GM12878 (cell line): ENCODE data around the gene ASAP2.

Experiments used
- CTCF ChIP-seq, 3 experiments: IDR thresholded peaks in 2 of 3; conservative IDR thresholded peaks in 1 of 3; 2 replicates each; pipeline ENCODE4 v1.5.1; 2011; ENCODE audit warnings: low read depth in 3 of 3, low read length in 3 of 3, mild to moderate bottlenecking in 3 of 3, control low read depth in 2 of 3, moderate library complexity in 2 of 3, inconsistent platforms in 1 of 3, mixed read lengths in 1 of 3; ENCODE audit not compliant: control insufficient read depth in 2 of 3, insufficient read depth in 1 of 3; ENCODE audit errors: extremely low read depth in 1 of 3
- EP300 ChIP-seq, 2 experiments: fragments of 150-350 bp in 1 of 2; IDR thresholded peaks; 2 replicates each; pipeline ENCODE4 v1.6.1; 2011 to 2012; ENCODE audit warnings: low read depth in 2 of 2, low read length in 2 of 2, borderline replicate concordance in 1 of 2, improper control_type of control experiment in 1 of 2, inconsistent platforms in 1 of 2; ENCODE audit not compliant: control insufficient read depth in 1 of 2
- EZH2 ChIP-seq: IDR thresholded peaks from 2 replicates; pipeline ENCODE4 v1.6.1; 2012; ENCODE audit warnings: low read depth, mild to moderate bottlenecking, control low read depth, inconsistent platforms, low read length, borderline replicate concordance; ENCODE audit not compliant: control insufficient read depth
- GABPA ChIP-seq: IDR thresholded peaks from 2 replicates; pipeline ENCODE4 v1.6.1; 2014; ENCODE audit warnings: antibody characterized with exemption, low read depth, mild to moderate bottlenecking, inconsistent platforms
- KAT2A ChIP-seq: conservative IDR thresholded peaks from 2 replicates; pipeline ENCODE4 v1.6.1; 2011; ENCODE audit warnings: low read depth, low read length; ENCODE audit not compliant: control insufficient read depth
- MXI1 ChIP-seq: fragments of 150-350 bp; IDR thresholded peaks from 2 replicates; pipeline ENCODE4 v1.6.1; 2011; ENCODE audit warnings: low read depth, mild to moderate bottlenecking, inconsistent platforms, low read length, improper control_type of control experiment
- NFYB ChIP-seq: IDR thresholded peaks from 2 replicates; pipeline ENCODE4 v1.6.1; 2011; ENCODE audit warnings: low read depth, mild to moderate bottlenecking, low read length, improper control_type of control experiment, moderate library complexity; ENCODE audit not compliant: insufficient read depth
- NR2F1 ChIP-seq: fragments of 450-650 bp; conservative IDR thresholded peaks from 2 replicates; pipeline ENCODE4 v1.6.1; 2017; ENCODE audit warnings: mild to moderate bottlenecking
- POLR2A ChIP-seq: IDR thresholded peaks from 2 replicates; pipeline ENCODE4 v1.6.1; 2011; ENCODE audit warnings: low read depth, mild to moderate bottlenecking, low read length
- POLR2AphosphoS5 ChIP-seq: IDR thresholded peaks from 2 replicates; pipeline ENCODE4 v1.6.1; 2011; ENCODE audit warnings: mild to moderate bottlenecking, low read length, inconsistent platforms
- STAT3 ChIP-seq: IDR thresholded peaks from 2 replicates; pipeline ENCODE4 v1.6.1; 2011; ENCODE audit warnings: low read depth, low read length, improper control_type of control experiment
- USF2 ChIP-seq: IDR thresholded peaks from 2 replicates; pipeline ENCODE4 v1.6.1; 2011; ENCODE audit warnings: low read depth, low read length, improper control_type of control experiment, borderline replicate concordance
- ZBTB33 ChIP-seq: fragments of 450-650 bp; IDR thresholded peaks from 2 replicates; pipeline ENCODE4 v1.6.1; 2017; ENCODE audit warnings: mild to moderate bottlenecking
- ZBTB40 ChIP-seq: fragments of 450-650 bp; IDR thresholded peaks from 2 replicates; pipeline ENCODE4 v1.6.1; 2016; ENCODE audit warnings: mild to moderate bottlenecking, moderate library complexity, borderline replicate concordance

GRCh38 chr2:9311488-9311887 lies 104.9 kb downstream of the ASAP2 start:
- TF ChIP-seq STAT3 (no peak), MXI1 (no peak), EP300 (IDR thresholded peaks at IDR 0.05; ENCODE audit: borderline replicate concordance in 1 of 2, control insufficient read depth in 1 of 2, low read depth in 2 of 2, low read length in 2 of 2) (no peak), GABPA (no peak), ZBTB33 (no peak), ZBTB40 (no peak), CTCF (IDR thresholded peaks at IDR 0.05 in 2 of 3, conservative IDR thresholded peaks at IDR 0.05 in 1 of 3; ENCODE audit: control insufficient read depth in 2 of 3, extremely low read depth in 1 of 3, insufficient read depth in 1 of 3, low read depth in 3 of 3, low read length in 3 of 3) (no peak), POLR2A (no peak), NR2F1 (no peak), POLR2AphosphoS5 (no peak), USF2 (no peak), EZH2 (no peak), KAT2A (no peak), NFYB (no peak)
